IPS-15b (cell line): ENCODE results near the gene GABRB3.
"Not testable (repeated sequence)": the region's sequence is repeated elsewhere in the genome, so short reads cannot be mapped to it uniquely, and the experiment has no call there.

ENCODE experiments used
- H3K27me3 ChIP-seq: one replicate; pipeline ENCODE4 v1.6.1; 2013; ENCODE audit warnings: low read length; ENCODE audit not compliant: control insufficient read depth, insufficient read depth
- H3K36me3 ChIP-seq: one replicate; pipeline ENCODE4 v1.6.1; 2013; ENCODE audit warnings: low read length; ENCODE audit not compliant: control insufficient read depth, insufficient read depth
- H3K4me1 ChIP-seq: one replicate; pipeline ENCODE4 v1.6.1; 2013; ENCODE audit warnings: mild to moderate bottlenecking, low read length; ENCODE audit not compliant: control insufficient read depth, insufficient read depth
- H3K4me3 ChIP-seq: one replicate; pipeline ENCODE4 v1.5.1; 2013; ENCODE audit warnings: low read depth, low read length
- H3K9ac ChIP-seq: one replicate; pipeline ENCODE4 v1.6.1; 2013; ENCODE audit warnings: low read depth, mild to moderate bottlenecking, low read length
- H3K9me3 ChIP-seq: one replicate; pipeline ENCODE4 v1.6.1; 2013; ENCODE audit warnings: mild to moderate bottlenecking, low read length; ENCODE audit not compliant: control insufficient read depth, insufficient read depth

The GABRB3 gene

DNA sequence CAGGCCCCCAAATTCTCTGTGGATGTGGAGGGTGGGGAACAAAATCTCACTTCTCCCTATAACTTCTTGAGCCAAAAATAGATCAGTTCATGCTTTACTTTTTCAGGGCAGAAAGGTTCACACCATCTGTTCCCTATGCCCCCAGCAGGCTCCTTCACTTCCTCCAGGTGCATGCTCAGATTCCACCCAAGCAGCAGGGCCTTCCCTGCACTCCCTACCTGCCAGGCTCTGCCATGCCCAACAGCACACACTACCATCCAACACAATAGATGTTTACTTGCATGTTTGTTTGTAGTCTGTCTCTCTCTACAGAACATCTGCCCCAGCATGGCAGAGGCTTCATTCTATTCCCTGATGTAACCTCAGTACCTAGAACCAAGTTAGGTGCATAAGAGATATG is 43.3 kb downstream of the GABRB3 start:
- Histone ChIP-seq H3K4me1 (peaks cover 19% of the 10 kb centered on the region), H3K9me3 (no peaks in the 10 kb centered on the region), H3K9ac (no peak overlapping the region), H3K36me3 (no peaks in the 10 kb centered on the region), H3K4me3 (no peak overlapping the region), H3K27me3 (no peaks in the 10 kb centered on the region)

GRCh38 chr15:26729030-26729429 is 43.8 kb downstream of the GABRB3 start:
- H3K27me3 ChIP-seq: no peaks in the 10 kb centered on the region
- no peak overlapping the region for H3K9ac ChIP-seq
- H3K4me1 ChIP-seq: peaks cover 22% of the 10 kb centered on the region
- no peak overlapping the region for H3K4me3 ChIP-seq
- H3K9me3 ChIP-seq: no peaks in the 10 kb centered on the region
- no peaks in the 10 kb centered on the region for H3K36me3 ChIP-seq

GRCh38 chr15:26724381-26725150 is 48.3 kb downstream of the GABRB3 start:
- no peaks in the 10 kb centered on the region for H3K9me3 ChIP-seq
- H3K36me3 ChIP-seq: no peaks in the 10 kb centered on the region
- H3K4me1 ChIP-seq: peaks cover 46% of the 10 kb centered on the region
- H3K27me3 ChIP-seq: no peaks in the 10 kb centered on the region
- H3K9ac ChIP-seq: no peak overlapping the region
- H3K4me3 ChIP-seq: no peak overlapping the region

GRCh38 chr15:26722621-26723160 is 50.2 kb downstream of the GABRB3 start:
- Histone ChIP-seq H3K4me3 (no peak overlapping the region), H3K36me3 (no peaks in the 10 kb centered on the region), H3K9ac (no peak overlapping the region), H3K9me3 (no peaks in the 10 kb centered on the region), H3K27me3 (no peaks in the 10 kb centered on the region), H3K4me1 (peaks cover 56% of the 10 kb centered on the region)

GRCh38 chr15:26721232-26721967 is 51.5 kb downstream of the GABRB3 start:
- no peaks in the 10 kb centered on the region for H3K27me3 ChIP-seq
- no peak overlapping the region for H3K9ac ChIP-seq
- no peaks in the 10 kb centered on the region for H3K9me3 ChIP-seq
- peak overlapping the region; percentile 14 for H3K4me3 ChIP-seq
- no peaks in the 10 kb centered on the region for H3K36me3 ChIP-seq
- H3K4me1 ChIP-seq: peaks cover 55% of the 10 kb centered on the region

- H3K9me3 ChIP-seq: no peaks in the 10 kb centered on the region
- no peaks in the 10 kb centered on the region for H3K36me3 ChIP-seq
- peaks cover 55% of the 10 kb centered on the region for H3K4me1 ChIP-seq
- no peaks in the 10 kb centered on the region for H3K27me3 ChIP-seq
- peak overlapping the region; percentile 13 for H3K4me3 ChIP-seq
- H3K9ac ChIP-seq: no peak overlapping the region
Observed at GRCh38 chr15:26720546-26720945, 52.3 kb downstream of the GABRB3 start.

- peaks cover 55% of the 10 kb centered on the region for H3K4me1 ChIP-seq
- not testable (repeated sequence) for H3K27me3 ChIP-seq, H3K9me3 ChIP-seq, H3K4me3 ChIP-seq, H3K9ac ChIP-seq, H3K36me3 ChIP-seq
Observed at GRCh38 chr15:26719866-26720265, 53.0 kb downstream of the GABRB3 start.

DNA sequence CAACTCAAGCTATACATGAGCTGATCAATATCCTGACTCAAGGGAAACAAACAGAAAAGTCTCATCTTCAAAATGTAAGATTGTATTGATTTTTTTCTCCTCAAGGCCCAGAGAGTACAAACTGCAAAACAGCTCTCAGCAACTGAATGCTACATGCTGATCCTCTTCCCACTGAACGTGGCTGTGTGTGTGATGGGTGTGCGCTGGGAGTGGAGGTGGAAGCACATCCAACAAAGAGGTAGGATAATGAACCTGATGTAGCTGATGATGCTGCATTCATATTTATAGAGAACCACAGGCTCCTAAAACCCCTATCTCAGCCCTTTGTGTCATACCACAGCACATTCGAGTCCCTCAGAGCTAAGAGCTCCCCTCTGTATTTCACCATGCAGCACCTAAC is 56.8 kb downstream of the GABRB3 start:
- no peak overlapping the region for H3K9ac ChIP-seq
- no peak overlapping the region for H3K4me3 ChIP-seq
- H3K36me3 ChIP-seq: peaks cover 3% of the 10 kb centered on the region
- no peaks in the 10 kb centered on the region for H3K9me3 ChIP-seq
- H3K27me3 ChIP-seq: no peaks in the 10 kb centered on the region
- peaks cover 36% of the 10 kb centered on the region for H3K4me1 ChIP-seq

DNA sequence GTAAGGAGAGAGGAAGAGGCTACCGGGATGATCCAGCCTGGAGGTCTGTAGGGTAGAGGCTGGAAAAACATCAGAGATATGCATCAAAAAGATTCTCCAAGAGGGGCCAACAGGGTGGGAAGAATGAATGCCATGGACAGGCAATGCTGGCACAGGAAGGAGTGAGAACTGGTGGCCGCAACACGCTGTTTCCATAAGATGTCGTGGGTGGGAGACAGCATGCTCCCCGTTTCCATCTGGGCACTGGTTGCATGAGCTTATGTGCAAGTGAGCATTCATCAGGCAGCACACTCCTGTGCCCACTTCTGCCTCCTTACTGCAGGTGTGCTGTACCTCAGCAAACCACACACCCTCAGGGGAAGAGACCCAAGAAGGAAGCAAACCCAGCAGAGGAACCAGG is 59.4 kb downstream of the GABRB3 start:
- no peaks in the 10 kb centered on the region for H3K27me3 ChIP-seq
- peaks cover 18% of the 10 kb centered on the region for H3K4me1 ChIP-seq
- no peak overlapping the region for H3K4me3 ChIP-seq
- peaks cover 3% of the 10 kb centered on the region for H3K36me3 ChIP-seq
- no peak overlapping the region for H3K9ac ChIP-seq
- H3K9me3 ChIP-seq: no peaks in the 10 kb centered on the region

DNA sequence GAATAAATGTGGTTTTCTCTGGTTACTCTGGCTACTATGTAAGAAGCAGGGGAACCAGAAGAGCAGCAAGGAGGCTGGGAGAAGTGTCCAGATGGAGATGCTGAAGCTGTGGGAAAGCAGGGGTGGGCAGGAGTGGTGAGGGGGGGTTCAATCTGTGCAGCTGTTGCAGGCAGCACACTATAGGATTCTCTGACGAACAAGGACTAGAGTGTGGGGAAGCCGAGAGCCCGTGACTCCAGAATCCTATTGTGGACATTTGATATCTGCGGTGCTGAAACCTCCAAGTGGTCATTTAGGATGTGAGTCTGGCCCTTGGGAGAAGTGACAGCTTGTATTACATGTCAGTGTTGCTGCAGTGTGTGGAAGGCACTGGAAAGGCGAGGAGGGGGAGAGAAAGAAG is 60.5 kb downstream of the GABRB3 start:
- Histone ChIP-seq H3K9ac (no peak overlapping the region), H3K4me1 (peaks cover 14% of the 10 kb centered on the region), H3K36me3 (peaks cover 3% of the 10 kb centered on the region), H3K4me3 (no peak overlapping the region), H3K27me3 (no peaks in the 10 kb centered on the region), H3K9me3 (no peaks in the 10 kb centered on the region)

GRCh38 chr15:26711445-26711844 is 61.4 kb downstream of the GABRB3 start:
- Histone ChIP-seq H3K9ac (peak overlapping the region; percentile 27), H3K36me3 (peaks cover 3% of the 10 kb centered on the region), H3K9me3 (no peaks in the 10 kb centered on the region), H3K4me1 (peaks cover 14% of the 10 kb centered on the region), H3K27me3 (no peaks in the 10 kb centered on the region), H3K4me3 (no peak overlapping the region)

GRCh38 chr15:26702381-26702780 is 70.5 kb downstream of the GABRB3 start:
- no peaks in the 10 kb centered on the region for H3K27me3 ChIP-seq

More at GRCh38 chr15:26702381-26702780, 70.5 kb downstream of the GABRB3 start:
- Histone ChIP-seq H3K4me3 (no peak overlapping the region), H3K4me1 (peaks cover 33% of the 10 kb centered on the region), H3K9ac (no peak overlapping the region), H3K9me3 (no peaks in the 10 kb centered on the region), H3K36me3 (no peaks in the 10 kb centered on the region)
